PC-9 (cell line): ENCODE results near the gene RHOJ. TPM values are rescaled to one million over a fixed set of nuclear protein-coding genes. Genes with fewer than 3 reads are reported as not detected.

ENCODE experiments used
- BruUV-seq: library from RNA; stranded (reverse); fragments of 400-500 nt; replicated peaks from 2 replicates; lab custom pipeline; 2021; lab: Mats Ljungman, UMichigan
- CTCF ChIA-PET: fragments of 300-600 bp; sonication (Branson Sonifier 250); formaldehyde crosslinking; loops from one replicate; lab custom pipeline; 2022; ENCODE audit warnings: antibody characterized with exemption; lab: Charles Lee
- POLR2A ChIA-PET: fragments of 300-600 bp; sonication (Branson Sonifier 250); formaldehyde crosslinking; loops from one replicate; lab custom pipeline; 2022; ENCODE audit warnings: antibody characterized with exemption; ENCODE audit not compliant: unreplicated experiment; lab: Charles Lee
- DNase-seq, 2 experiments: peaks; one replicate each; pipeline versions ENCODE4 v3.0.0 to v3.0.0-alpha.2; 2015 to 2022; ENCODE audit warnings: mixed read lengths in 1 of 2
- H2AFZ ChIP-seq: fragments of 200-600 bp; sonication (generic); 2 replicates; pipeline ENCODE4 v1.8.1; 2017; ENCODE audit warnings: antibody characterized with exemption
- H3F3A ChIP-seq: fragments of 200-600 bp; sonication (generic); 2 replicates; pipeline ENCODE4 v1.8.1; 2017; ENCODE audit warnings: antibody characterized with exemption, mild to moderate bottlenecking, low read depth; ENCODE audit not compliant: insufficient read depth
- H3K27ac ChIP-seq: fragments of 200-600 bp; sonication (generic); 2 replicates; pipeline ENCODE4 v1.6.1; 2016; ENCODE audit warnings: mixed run types
- H3K27me3 ChIP-seq: fragments of 200-600 bp; sonication (generic); 2 replicates; pipeline ENCODE4 v1.6.1; 2016; ENCODE audit warnings: low read depth, mixed run types; ENCODE audit not compliant: insufficient read depth
- H3K36me3 ChIP-seq: fragments of 200-600 bp; sonication (generic); 2 replicates; pipeline ENCODE4 v1.6.1; 2016; ENCODE audit warnings: low read depth, mixed run types
- H3K4me1 ChIP-seq: fragments of 200-600 bp; sonication (generic); replicated peaks from 2 replicates; pipeline ENCODE4 v1.6.1; 2016; ENCODE audit warnings: mixed run types; ENCODE audit not compliant: insufficient read depth
- H3K4me2 ChIP-seq: fragments of 200-600 bp; sonication (generic); 2 replicates; pipeline ENCODE4 v1.6.1; 2017; ENCODE audit warnings: mixed run types
- H3K4me3 ChIP-seq: fragments of 200-600 bp; sonication (generic); 2 replicates; pipeline ENCODE4 v1.6.1; 2016; ENCODE audit warnings: mixed run types
- H3K79me2 ChIP-seq: fragments of 200-600 bp; sonication (generic); 2 replicates; pipeline ENCODE4 v1.6.1; 2017; ENCODE audit warnings: low read depth, mixed run types
- H3K9me2 ChIP-seq: fragments of 200-600 bp; sonication (generic); 2 replicates; pipeline ENCODE4 v1.8.1; 2017; ENCODE audit warnings: mild to moderate bottlenecking; ENCODE audit not compliant: insufficient read depth
- H3K9me3 ChIP-seq: fragments of 200-600 bp; sonication (generic); 2 replicates; pipeline ENCODE4 v1.8.1; 2016; ENCODE audit warnings: low read depth; ENCODE audit not compliant: insufficient read depth
- H4K20me1 ChIP-seq: fragments of 200-600 bp; sonication (generic); 2 replicates; pipeline ENCODE4 v1.8.1; 2017; ENCODE audit not compliant: insufficient read depth
- EZH2 ChIP-seq: fragments of 200-600 bp; sonication (generic); IDR thresholded peaks from 2 replicates; pipeline ENCODE4 v1.8.0; 2017; ENCODE audit warnings: antibody characterized with exemption, low read depth
- intact Hi-C: fragments of 100-400 bp; cut with micrococcal nuclease; formaldehyde crosslinking; loops from one replicate; pipeline ENCODE4 v1.10.0; 2022; ENCODE audit not compliant: unreplicated experiment
- total RNA-seq: library from RNA; stranded (reverse); gene quantifications from 2 replicates; pipeline ENCODE4 v1.2.3, GENCODE V29; 2021
- TF ChIP-seq, protein P1 (sequence below): fragments of 200-600 bp; sonication (generic); conservative IDR thresholded peaks from 2 replicates; pipeline ENCODE4 v1.6.1; 2017; ENCODE audit warnings: mixed run types, antibody characterized with exemption, mild to moderate bottlenecking, moderate library complexity

The RHOJ gene
- total RNA-seq, 1 experiment from 2014 or later: not detected

DNA sequence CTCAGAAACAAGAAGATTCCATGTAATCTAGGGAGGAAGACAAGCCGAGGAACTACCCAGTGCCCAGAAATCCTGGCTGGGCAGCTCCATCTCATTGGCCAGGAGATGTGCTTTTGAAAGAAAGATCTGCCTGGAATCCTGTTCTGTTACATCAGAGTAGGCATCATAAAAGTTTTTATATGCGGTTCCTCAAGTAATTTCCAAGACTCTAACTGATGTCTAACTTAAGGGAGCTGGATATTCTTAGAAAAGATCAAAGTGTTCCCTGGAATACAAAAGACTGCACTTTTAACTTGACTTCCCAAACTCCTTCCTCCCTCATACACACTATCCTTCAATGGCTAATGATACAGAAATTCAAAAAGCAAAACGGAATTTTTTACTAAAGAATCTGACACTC is 16.3 kb downstream of the RHOJ start:
- no peak overlapping the region for H3K27ac ChIP-seq

DNA sequence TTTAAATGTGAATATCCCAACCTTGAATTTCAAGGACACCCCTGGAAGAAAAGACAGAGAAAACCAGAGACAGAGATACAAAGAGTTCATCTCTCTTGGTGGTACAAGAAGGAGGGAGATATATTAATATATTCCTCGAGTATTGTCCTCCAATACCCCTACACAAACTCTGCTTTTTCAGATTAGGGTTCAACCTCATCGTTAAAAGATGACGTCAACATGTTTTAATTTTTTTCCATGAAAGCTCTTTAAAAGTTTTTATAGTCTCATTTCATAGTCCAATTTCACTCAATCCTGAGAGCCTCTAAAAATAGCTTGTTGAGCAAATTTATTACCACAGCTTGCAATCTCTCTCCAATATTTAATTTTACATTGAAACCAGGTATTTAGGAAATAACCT is 19.4 kb downstream of the RHOJ start:
- BruUV-seq: no TSS peak
- TF ChIP-seq, protein P1, sequence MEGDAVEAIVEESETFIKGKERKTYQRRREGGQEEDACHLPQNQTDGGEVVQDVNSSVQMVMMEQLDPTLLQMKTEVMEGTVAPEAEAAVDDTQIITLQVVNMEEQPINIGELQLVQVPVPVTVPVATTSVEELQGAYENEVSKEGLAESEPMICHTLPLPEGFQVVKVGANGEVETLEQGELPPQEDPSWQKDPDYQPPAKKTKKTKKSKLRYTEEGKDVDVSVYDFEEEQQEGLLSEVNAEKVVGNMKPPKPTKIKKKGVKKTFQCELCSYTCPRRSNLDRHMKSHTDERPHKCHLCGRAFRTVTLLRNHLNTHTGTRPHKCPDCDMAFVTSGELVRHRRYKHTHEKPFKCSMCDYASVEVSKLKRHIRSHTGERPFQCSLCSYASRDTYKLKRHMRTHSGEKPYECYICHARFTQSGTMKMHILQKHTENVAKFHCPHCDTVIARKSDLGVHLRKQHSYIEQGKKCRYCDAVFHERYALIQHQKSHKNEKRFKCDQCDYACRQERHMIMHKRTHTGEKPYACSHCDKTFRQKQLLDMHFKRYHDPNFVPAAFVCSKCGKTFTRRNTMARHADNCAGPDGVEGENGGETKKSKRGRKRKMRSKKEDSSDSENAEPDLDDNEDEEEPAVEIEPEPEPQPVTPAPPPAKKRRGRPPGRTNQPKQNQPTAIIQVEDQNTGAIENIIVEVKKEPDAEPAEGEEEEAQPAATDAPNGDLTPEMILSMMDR: no peak
- Histone ChIP-seq H3K4me2 (no peak overlapping the region), H3K79me2 (no peaks in the 10 kb centered on the region), H3F3A (no peaks in the 10 kb centered on the region), H3K9me3 (no peaks in the 10 kb centered on the region), H2AFZ (no peak overlapping the region), H3K9me2 (no peaks in the 10 kb centered on the region), H3K4me3 (no peak overlapping the region), H3K27ac (no peak overlapping the region), H4K20me1 (0 out of 2 replicates have a peak, but pooled peaks cover 4% of the 10 kb centered on the region), H3K4me1 (no peaks in the 10 kb centered on the region), H3K27me3 (no peaks in the 10 kb centered on the region; the same call in 1 of the 2 replicates), H3K36me3 (no peaks in the 10 kb centered on the region)
- intact Hi-C loops: no loop called here
- no peak for DNase-seq
- CTCF ChIA-PET: no interaction called here
- POLR2A ChIA-PET: no interaction called here

More for the DNA sequence above, 16.3 kb downstream of the RHOJ start:
- no peak overlapping the region for H3K4me2 ChIP-seq
- no peak overlapping the region for H2AFZ ChIP-seq
- H3K9me3 ChIP-seq: no peaks in the 10 kb centered on the region
- TF ChIP-seq, protein P1: no peak
- TF ChIP-seq EZH2: no peak
- H3K4me3 ChIP-seq: no peak overlapping the region
- H4K20me1 ChIP-seq: 0 out of 2 replicates have a peak, but pooled peaks cover 2% of the 10 kb centered on the region
- ChIA-PET CTCF (no interaction called here), POLR2A (no interaction called here)
- no peaks in the 10 kb centered on the region for H3K36me3 ChIP-seq
- BruUV-seq: no TSS peak
- no peaks in the 10 kb centered on the region; the same call in 1 of the 2 replicates for H3K27me3 ChIP-seq
- no peaks in the 10 kb centered on the region for H3K9me2 ChIP-seq
- intact Hi-C loops: no loop called here
- H3K4me1 ChIP-seq: no peaks in the 10 kb centered on the region
- no peaks in the 10 kb centered on the region for H3K79me2 ChIP-seq
- no peaks in the 10 kb centered on the region for H3F3A ChIP-seq
- DNase-seq: no peak

DNA sequence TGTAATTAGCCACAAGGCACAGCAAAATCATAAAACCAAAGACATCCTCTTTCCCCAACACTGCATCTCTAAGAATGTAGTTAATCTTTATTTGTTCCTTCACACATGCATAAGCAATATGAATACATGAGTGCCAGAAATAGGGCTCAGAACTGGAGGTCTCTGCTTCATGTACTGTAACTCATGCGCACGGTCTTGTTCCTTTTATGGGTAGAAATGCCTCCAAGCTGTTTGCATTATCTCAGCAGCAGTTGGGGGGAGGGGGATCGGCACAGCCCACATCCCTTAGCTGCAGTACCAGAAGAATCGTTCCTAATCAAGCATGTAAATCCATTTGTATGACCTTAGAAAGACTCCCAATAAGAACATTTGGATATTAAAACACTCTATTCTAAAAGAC is 20.0 kb downstream of the RHOJ start:
- BruUV-seq: no TSS peak
- Histone ChIP-seq H4K20me1 (0 out of 2 replicates have a peak, but pooled peaks cover 4% of the 10 kb centered on the region), H3K4me1 (no peaks in the 10 kb centered on the region), H2AFZ (no peak overlapping the region), H3K4me2 (no peak overlapping the region), H3K9me2 (no peaks in the 10 kb centered on the region), H3K27me3 (no peaks in the 10 kb centered on the region; the same call in 1 of the 2 replicates), H3F3A (no peaks in the 10 kb centered on the region), H3K79me2 (no peaks in the 10 kb centered on the region), H3K27ac (no peak overlapping the region), H3K36me3 (no peaks in the 10 kb centered on the region), H3K9me3 (no peaks in the 10 kb centered on the region), H3K4me3 (no peak overlapping the region)
- no peak for DNase-seq
- CTCF ChIA-PET: no interaction called here
- intact Hi-C loops: no loop called here
- TF ChIP-seq, protein P1: no peak
- no peak for TF ChIP-seq EZH2
- POLR2A ChIA-PET: no interaction called here
